Skeletal muscle tissue (tissue), 4 donors: ENCODE data around the gene CAMK1D. TPM values are rescaled to one million over a fixed set of nuclear protein-coding genes. Genes with fewer than 3 reads are reported as not detected.
"Not testable (repeated sequence)": the region's sequence is repeated elsewhere in the genome, so short reads cannot be mapped to it uniquely, and the experiment has no call there.

Source experiments
- H3K27ac ChIP-seq: one replicate; pipeline ENCODE4 v1.7.0; 2013; ENCODE audit warnings: mild to moderate bottlenecking, low read depth, low read length, inconsistent platforms
- H3K27me3 ChIP-seq, 3 donors: one replicate each; pipeline ENCODE4 v1.7.0; 2013; ENCODE audit warnings: low read length in 3 of 3; ENCODE audit not compliant: control insufficient read depth in 3 of 3, insufficient read depth in 3 of 3
- H3K36me3 ChIP-seq, 3 donors: one replicate each; pipeline ENCODE4 v1.7.0; 2013; ENCODE audit warnings: low read length in 3 of 3; ENCODE audit not compliant: control insufficient read depth in 3 of 3, insufficient read depth in 3 of 3
- H3K4me1 ChIP-seq, 3 donors: one replicate each; pipeline ENCODE4 v1.7.0; 2013; ENCODE audit warnings: low read length in 3 of 3, mild to moderate bottlenecking in 3 of 3; ENCODE audit not compliant: control insufficient read depth in 3 of 3, insufficient read depth in 3 of 3
- H3K4me3 ChIP-seq, 3 donors: one replicate each; pipeline ENCODE4 v1.7.0; 2013; ENCODE audit warnings: low read length in 3 of 3
- H3K9ac ChIP-seq, 3 donors: one replicate each; pipeline ENCODE4 v1.7.0; 2013; ENCODE audit warnings: low read length in 3 of 3, mild to moderate bottlenecking in 3 of 3, moderate library complexity in 2 of 3, low read depth in 1 of 3
- H3K9me3 ChIP-seq, 3 donors: one replicate each; pipeline ENCODE4 v1.7.0; 2013; ENCODE audit warnings: low read length in 3 of 3; ENCODE audit not compliant: control insufficient read depth in 3 of 3
- total RNA-seq: library from RNA; depleted of rRNA; stranded (reverse); fragments of >200 nt; gene quantifications from one replicate; pipeline ENCODE4 v1.2.3, GENCODE V29; 2014
- donor health status: Osteomylitis.

The CAMK1D gene
- total RNA-seq, 1 donor from 2014 or later, result 2.1 TPM

- not testable (repeated sequence) for H3K4me3 ChIP-seq, H3K27ac ChIP-seq, H3K9me3 ChIP-seq, H3K9ac ChIP-seq, H3K27me3 ChIP-seq, H3K36me3 ChIP-seq, H3K4me1 ChIP-seq
Observed at GRCh38 chr10:12361115-12361514, 11.8 kb downstream of the CAMK1D start.

- Histone ChIP-seq H3K9me3 (no peaks in the 10 kb centered on the region), H3K9ac (no peak overlapping the region), H3K4me1 (no peaks in the 10 kb centered on the region), H3K36me3 (no peaks in the 10 kb centered on the region), H3K4me3 (no peak overlapping the region), H3K27me3 (no peaks in the 10 kb centered on the region), H3K27ac (no peak overlapping the region)
Observed at GRCh38 chr10:12364559-12364958, 15.2 kb downstream of the CAMK1D start.

- H3K4me3 ChIP-seq, result no peak overlapping the region
- H3K9me3 ChIP-seq, result no peaks in the 10 kb centered on the region
- H3K27ac ChIP-seq, result no peak overlapping the region
- no peak overlapping the region for H3K9ac ChIP-seq
- H3K4me1 ChIP-seq, result no peaks in the 10 kb centered on the region
- H3K36me3 ChIP-seq, result no peaks in the 10 kb centered on the region
- no peaks in the 10 kb centered on the region for H3K27me3 ChIP-seq
Observed at GRCh38 chr10:12367272-12367671, 17.9 kb downstream of the CAMK1D start.

- Histone ChIP-seq H3K27ac (no peak overlapping the region), H3K9ac (no peak overlapping the region), H3K27me3 (no peaks in the 10 kb centered on the region), H3K36me3 (no peaks in the 10 kb centered on the region), H3K4me1 (no peaks in the 10 kb centered on the region), H3K9me3 (no peaks in the 10 kb centered on the region), H3K4me3 (no peak overlapping the region)
Observed at GRCh38 chr10:12369982-12370381, 20.6 kb downstream of the CAMK1D start.

- H3K9ac ChIP-seq, result no peak overlapping the region
- H3K4me3 ChIP-seq, result no peak overlapping the region
- H3K36me3 ChIP-seq, result no peaks in the 10 kb centered on the region
- H3K9me3 ChIP-seq, result no peaks in the 10 kb centered on the region
- no peaks in the 10 kb centered on the region for H3K27me3 ChIP-seq
- no peaks in the 10 kb centered on the region for H3K4me1 ChIP-seq
- no peak overlapping the region for H3K27ac ChIP-seq
Observed at GRCh38 chr10:12372846-12373245, 23.5 kb downstream of the CAMK1D start.

- Histone ChIP-seq H3K9me3 (no peaks in the 10 kb centered on the region), H3K4me1 (no peaks in the 10 kb centered on the region), H3K27me3 (no peaks in the 10 kb centered on the region), H3K36me3 (no peaks in the 10 kb centered on the region), H3K4me3 (no peak overlapping the region), H3K9ac (no peak overlapping the region), H3K27ac (no peak overlapping the region)
Observed at GRCh38 chr10:12375076-12375504, 25.7 kb downstream of the CAMK1D start.

GRCh38 chr10:12376211-12376610 lies 26.9 kb downstream of the CAMK1D start:
- H3K27me3 ChIP-seq, result no peaks in the 10 kb centered on the region

GRCh38 chr10:12377658-12378290 lies 28.4 kb downstream of the CAMK1D start:
- H3K27me3 ChIP-seq, result no peaks in the 10 kb centered on the region
- H3K9me3 ChIP-seq, result no peaks in the 10 kb centered on the region
- no peak overlapping the region for H3K4me3 ChIP-seq
- no peak overlapping the region for H3K9ac ChIP-seq
- H3K27ac ChIP-seq, result no peak overlapping the region
- no peaks in the 10 kb centered on the region for H3K36me3 ChIP-seq
- H3K4me1 ChIP-seq, result no peaks in the 10 kb centered on the region

More at GRCh38 chr10:12376211-12376610, 26.9 kb downstream of the CAMK1D start:
- H3K27ac ChIP-seq, result no peak overlapping the region
- no peaks in the 10 kb centered on the region for H3K9me3 ChIP-seq
- no peaks in the 10 kb centered on the region for H3K36me3 ChIP-seq
- H3K9ac ChIP-seq, result no peak overlapping the region
- H3K4me3 ChIP-seq, result no peak overlapping the region
- H3K4me1 ChIP-seq, result no peaks in the 10 kb centered on the region

GRCh38 chr10:12380999-12381398 lies 31.7 kb downstream of the CAMK1D start:
- Histone ChIP-seq H3K27ac (no peak overlapping the region), H3K9ac (no peak overlapping the region), H3K4me3 (no peak overlapping the region), H3K36me3 (no peaks in the 10 kb centered on the region), H3K4me1 (no peaks in the 10 kb centered on the region), H3K27me3 (no peaks in the 10 kb centered on the region), H3K9me3 (peaks cover 0 to 3% (median 0%) of the 10 kb centered on the region in 3 donors)

- no peak overlapping the region for H3K9ac ChIP-seq
- no peak overlapping the region for H3K27ac ChIP-seq
- H3K27me3 ChIP-seq, result no peaks in the 10 kb centered on the region
- no peak overlapping the region for H3K4me3 ChIP-seq
- H3K9me3 ChIP-seq, result peaks cover 0 to 3% (median 0%) of the 10 kb centered on the region in 3 donors
- H3K4me1 ChIP-seq, result no peaks in the 10 kb centered on the region
- H3K36me3 ChIP-seq, result no peaks in the 10 kb centered on the region
Observed at GRCh38 chr10:12381536-12382156, 32.3 kb downstream of the CAMK1D start.
